GM18519 (cell line): ENCODE measurements around the gene CXADR.
"Not testable (repeated sequence)": the region's sequence is repeated elsewhere in the genome, so short reads cannot be mapped to it uniquely, and the experiment has no call there.

Source experiments
- ATAC-seq: cut with Tn5 transposase; IDR thresholded peaks from one replicate; pipeline ENCODE4 v1.9.1; 2021; ENCODE audit warnings: mild to moderate bottlenecking, moderate library complexity; ENCODE audit not compliant: unreplicated experiment, low FRiP score

The CXADR gene

DNA sequence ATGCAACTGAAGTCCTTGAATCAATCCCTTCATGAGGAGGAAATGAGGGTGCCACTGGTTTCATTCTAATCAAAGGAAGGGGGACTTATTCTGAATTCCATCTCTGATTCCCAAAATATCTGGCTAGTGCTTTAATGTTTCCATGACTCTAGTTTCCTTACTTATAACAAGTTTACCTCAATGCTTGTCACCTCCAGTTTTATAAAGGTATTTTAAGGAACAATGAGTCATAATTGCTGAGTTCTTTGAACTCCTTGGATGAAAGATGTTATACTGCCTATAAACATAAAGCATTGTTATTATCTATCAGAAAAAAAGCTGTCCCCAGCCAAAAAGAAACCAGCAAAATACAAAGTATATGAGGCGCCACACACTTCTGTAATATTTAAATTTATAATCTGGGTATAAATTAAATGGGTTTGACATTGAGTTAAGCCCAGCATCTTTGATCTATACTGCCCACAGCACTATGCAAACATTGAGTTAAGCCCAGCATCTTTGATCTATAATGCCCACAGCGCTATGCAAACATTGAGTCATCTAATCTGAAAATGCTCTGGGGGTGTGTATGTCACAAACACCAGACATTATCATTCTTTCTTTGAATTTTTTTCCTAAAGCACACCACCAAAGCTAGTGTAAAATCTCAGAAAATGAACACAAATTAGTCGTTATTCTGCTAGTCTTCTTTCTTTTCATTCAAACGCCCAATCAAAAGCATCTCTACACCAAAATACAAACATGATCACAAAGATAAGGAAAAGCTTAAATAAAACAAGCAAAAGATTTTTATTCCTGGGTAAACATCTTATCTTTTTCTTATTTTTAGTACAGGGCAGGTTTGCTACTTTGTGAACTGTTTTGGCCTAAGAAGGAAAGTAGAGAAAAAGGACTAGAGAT is 11.5 kb upstream of the CXADR start:
- ATAC-seq: no peak

DNA sequence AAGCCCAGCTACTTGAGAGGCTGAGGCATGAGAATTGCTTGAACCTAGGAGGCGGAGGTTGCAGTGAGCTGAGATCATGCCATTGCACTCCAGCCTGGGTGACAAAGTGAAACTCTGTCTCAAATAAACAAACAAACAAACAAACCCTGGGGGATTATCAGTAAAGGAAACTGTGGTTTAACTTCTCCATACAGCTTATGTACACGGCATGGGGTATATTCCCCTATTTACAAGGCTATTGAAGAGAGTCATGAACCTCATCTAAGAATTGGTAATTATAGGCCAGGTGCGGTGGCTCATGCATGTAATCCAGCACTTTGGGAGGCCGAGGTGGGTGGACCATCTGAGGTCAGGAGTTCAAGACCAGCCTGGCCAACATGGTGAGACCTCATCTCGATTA is 9.9 kb upstream of the CXADR start:
- not testable (repeated sequence) for ATAC-seq

DNA sequence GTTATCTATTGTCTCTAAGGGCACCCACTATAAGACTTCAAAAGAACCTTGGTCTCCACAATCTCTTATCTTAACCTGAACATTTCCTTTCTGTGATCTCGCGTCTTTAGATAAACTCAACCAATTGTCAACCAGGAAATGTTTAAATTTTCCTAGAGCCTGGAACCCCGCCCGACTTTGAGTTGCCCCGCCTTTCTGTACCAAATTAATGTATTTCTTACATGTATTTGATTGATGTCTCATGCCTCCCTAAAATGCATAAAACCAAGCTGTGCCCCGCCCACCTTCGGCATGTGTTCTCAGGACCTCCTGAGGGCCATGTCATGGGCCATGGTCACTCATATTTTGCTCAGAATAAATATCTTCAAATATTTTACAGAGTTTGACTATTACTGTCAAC is 5.9 kb upstream of the CXADR start:
- no peak for ATAC-seq

DNA sequence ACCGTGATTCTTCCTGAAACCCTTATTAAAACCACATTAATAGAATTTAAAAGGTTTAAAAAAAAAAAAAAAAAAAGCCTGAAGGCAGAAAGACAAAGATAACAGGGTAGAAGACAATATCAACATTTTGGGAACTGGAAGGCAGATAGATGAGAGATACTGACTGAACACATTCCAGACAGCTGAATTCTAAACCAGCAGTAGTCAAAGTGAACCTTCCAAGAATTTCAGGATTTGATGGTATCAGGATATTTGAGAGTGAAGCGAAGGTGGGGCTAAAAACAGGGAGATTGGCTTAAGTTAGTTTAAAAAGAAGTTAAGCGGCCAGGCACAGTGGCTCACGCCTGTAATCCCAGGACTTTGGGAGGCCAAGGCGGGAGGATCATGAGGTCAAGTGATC is 5.3 kb upstream of the CXADR start:
- no peak for ATAC-seq

DNA sequence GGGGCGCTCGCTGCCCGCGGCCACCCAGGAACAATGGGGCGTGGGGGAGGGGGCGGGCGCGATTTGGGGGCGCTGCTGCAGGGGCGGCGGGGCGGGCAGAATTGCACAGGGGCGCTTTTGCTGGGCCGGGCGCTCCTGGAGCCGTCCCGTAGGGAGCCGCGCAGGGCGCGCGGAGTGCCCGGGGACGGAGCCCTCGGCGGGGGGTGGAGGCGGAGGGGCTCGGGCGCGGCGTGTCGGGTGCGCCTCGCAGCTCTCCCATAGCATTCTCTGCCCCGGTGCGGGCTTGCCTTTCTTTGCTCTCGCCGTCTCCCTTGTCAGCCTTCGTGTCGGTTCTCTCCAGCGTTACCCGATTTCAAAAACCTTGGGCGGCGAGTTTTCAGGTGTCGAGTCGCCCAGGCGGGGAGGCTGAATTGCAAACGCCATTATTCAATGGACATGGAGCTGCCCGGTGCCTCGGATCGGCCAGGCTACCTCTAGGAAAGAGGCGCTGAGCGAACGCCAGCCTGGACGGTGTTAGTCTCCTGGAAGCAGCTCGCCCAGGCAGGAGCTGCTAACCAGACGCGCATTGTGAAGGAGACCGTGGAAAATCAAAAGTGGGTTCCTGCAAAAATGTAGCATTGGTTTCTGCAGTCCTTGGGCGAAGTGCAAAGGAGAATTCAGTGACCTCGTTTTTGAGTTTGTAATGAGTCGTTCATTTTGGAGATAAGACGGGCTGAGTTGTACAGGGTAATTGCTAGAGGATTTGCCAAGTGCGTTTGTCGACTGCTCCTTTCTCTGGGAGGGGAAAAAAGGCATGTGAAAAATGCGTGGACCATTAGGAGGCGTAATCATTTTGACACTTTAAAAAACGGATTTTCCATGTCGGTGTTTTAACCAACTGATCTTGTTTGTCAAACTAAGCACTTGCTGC is 626 bp downstream of the CXADR start:
- ATAC-seq: peak; percentile 7

DNA sequence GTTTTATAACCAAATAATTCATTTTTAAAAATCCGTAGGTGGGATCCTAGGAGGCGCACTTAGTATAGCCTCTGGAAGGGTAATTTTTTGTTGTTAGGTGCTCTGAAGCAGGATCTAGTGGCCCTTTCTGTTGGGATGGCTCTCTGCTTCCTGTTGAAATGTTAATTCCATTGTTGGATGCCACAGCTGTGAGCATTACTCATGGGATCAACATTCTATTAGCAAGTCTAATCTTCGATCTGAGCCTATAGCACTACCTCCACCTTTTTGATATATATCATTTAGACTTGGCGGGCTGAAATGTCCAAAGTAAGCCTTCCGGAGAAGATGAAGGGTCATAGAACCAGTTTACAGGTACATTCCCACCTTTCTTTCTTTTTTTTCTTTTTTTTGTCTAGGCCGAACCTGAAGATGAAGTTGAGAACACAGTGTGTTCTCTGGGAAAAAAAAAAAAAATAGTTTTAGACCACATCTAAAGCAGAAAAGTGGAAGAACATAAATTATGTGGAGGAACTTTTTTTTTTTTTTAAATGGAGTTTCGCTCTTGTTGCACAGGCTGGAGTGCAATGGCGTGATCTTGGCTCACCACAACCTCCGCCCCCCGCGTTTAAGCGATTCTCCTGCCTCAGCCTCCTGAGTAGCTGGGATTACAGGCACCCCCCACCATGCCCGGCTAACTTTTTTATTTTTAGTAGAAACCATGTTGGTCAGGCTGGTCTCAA is 1.4 kb downstream of the CXADR start:
- no peak for ATAC-seq

DNA sequence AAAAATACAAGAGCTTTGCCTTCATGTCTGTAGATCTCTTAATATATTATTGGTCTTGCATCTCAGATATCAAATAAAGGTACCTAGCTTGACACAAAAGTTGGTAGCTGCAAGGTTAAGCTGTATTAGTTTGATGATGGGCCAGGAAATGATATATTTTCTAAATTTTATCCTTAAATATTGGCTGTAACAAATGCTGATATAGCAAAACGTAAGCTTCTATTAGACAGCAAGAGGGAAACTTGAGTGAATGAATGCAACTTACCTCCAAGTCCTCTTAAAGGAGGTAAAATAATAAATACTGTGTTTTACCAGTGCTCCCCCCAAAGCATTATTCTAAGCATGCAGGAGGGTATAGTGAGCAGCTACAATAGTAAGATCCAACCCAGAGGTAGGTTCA is 4.2 kb downstream of the CXADR start:
- ATAC-seq: not testable (repeated sequence)

DNA sequence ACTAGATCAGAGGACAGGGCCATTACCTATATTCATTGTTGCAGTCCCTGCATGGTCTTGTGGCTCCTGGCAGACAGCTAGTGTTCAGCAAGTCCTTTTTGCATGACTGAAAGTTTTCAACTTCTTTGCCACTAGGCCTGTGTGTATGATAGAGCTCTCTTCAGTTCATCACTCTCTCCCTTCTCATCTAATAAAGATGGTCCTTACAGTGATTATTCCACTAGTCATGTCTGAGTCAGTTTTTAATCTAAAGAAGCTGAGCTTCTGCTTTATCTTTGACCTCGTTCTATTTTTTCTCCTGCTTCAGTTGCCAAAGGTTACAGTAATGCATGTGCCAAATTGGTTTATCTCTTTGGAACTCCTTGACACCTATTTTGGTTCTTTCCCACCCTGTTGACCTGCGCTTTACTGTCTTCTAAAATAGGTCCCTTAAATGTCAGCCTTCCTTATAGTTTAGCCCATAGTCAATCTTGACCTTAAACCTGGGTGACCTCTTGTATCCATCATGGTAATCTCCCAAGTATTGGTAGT is 6.4 kb downstream of the CXADR start:
- no peak for ATAC-seq

DNA sequence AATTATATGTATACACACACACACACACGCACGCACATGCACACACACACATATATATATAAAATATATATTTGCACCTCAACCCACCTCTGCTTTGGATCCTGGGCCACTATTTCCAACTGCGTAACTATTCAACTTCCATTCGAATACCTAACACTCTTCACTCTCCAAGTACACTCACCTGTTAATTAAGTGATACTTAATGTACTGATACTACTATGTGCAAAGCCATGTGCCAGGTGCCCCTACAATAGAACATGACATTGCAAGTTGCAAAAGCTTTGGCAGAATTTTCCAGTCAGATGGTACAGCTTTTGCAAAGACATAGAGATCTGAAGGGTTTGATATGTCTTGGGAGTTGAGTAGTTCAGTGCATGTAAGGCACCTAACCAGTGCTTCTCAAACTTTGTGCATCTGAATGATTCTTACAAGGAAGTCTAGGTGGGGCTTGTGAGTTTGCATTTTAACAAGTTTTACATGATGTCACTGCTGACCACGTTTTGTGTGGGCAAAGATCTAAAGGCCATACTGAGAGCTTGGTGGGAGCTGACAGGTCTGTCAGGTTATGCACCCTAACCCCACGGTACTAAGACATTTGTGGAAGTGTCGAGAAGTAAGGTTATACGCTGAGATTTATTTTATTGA is 7.2 kb downstream of the CXADR start:
- ATAC-seq: no peak

DNA sequence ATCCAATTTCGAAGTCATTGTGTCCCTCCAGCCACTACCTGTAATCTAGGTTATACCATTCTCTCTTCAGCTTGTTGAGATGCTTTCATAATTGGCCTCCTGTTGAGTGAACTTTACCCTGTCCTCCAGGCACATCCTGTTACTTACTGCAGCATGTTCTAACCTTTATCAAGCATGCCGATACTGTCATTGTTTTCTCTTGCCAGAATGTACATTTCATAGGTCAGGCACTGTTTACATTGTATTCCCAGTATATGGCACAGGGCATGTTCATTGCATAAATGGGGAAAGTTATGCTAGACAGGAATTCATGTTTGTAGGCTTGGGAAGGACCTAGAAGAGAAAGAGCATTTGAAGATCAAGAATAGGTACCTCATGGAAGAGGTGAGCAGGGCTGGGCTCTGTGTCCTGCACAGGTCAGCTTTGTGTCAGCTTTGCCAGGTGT is 10.2 kb downstream of the CXADR start:
- no peak for ATAC-seq

DNA sequence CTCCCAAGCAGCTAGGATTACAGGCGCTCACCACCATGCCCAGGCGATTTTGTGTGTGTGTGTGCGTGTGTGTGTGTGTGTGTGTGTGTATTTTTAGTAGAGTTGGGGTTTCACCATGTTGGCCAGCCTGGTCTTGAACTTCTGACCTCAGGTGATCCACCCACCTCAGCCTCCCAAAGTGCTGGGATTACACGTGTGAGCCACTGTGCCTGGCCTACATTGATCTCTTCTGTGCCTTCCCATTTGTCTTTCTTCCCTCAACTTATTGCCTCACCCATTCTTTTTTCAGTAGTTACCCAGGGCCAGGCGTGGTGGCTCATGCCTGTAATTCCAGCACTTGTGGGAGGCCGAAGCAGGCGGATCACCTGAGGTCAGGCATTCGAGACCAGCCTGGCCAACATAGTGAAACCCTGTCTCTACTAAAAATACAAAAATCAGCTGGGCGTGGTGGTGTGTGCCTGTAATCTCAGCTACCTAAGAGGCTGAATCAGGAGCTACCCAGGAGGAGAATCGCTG is 11.2 kb downstream of the CXADR start:
- ATAC-seq: not testable (repeated sequence)

DNA sequence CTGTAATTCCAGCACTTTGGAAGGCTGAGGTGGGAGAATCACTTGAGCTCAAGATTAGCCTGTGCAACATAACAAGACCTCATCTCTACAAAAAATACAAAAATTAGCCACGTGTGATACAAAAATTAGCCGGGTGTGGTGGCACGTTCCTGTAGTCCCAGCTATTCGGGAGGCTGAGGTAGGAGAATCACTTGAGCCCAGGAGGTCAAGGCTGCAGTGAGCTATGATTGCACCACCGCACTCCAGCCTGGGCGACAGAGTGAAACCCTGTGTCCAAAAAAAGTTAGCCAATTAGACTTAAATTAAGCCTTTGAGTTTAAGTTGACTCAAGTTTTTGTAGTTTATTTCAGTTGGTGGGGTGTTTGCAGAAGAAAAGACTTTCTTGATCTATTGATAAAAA is 11.8 kb downstream of the CXADR start:
- no peak for ATAC-seq

DNA sequence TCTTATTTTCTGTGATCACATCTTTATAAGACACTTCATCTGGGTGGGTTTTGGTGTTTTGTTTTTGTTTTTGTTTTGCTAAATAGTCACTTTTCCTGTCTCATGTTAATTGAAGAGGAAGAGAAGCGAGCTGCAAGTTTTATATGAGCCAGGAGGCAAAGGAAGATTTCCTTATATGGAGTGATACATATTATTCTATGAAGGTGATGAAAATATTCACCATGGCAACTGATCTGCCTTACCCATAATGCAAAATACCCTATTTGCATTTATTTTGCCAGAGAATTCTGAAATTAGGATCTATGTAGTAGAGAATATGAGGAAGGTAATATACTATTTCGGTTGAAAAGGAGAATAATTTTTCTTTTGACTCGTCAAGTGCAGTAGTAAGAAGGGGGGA is 13.9 kb downstream of the CXADR start:
- ATAC-seq: no peak

DNA sequence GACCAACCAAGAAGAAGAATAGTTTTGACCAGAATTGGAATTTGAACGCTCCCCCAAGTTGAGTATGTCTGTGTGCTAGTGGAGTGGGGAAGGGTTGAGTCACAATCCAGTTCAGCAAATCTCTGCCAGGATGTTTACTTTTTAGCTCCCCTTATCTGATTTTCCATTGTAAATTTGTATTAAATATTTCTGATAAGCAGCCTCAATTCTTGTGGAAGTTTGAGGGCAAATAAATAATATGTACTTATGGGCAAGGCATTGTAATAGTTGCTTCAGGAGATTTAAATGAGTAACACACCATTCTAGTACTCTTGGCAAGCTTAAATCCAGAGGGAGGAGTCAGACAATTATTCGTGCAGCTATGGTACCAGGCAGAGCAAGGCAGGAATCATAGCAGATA is 14.4 kb downstream of the CXADR start:
- ATAC-seq: no peak

DNA sequence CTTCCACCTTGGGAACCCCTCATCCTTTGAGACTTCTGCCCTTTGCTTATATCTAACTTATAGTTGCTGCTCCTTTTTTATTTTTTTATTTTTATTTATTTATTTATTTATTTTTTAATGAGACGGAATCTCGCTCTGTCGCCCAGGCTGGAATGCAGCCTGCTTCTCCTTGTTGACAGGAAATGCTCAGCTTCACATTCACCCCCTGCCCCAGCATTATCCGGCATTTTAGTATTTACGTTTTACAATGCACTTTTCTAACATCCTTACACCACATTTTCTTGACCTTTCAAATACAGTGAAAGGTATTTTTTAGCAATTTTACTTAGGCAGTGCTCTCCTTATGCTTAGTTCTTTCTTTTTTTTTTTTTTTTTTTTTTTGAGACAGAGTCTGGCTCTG is 14.9 kb downstream of the CXADR start:
- no peak for ATAC-seq

DNA sequence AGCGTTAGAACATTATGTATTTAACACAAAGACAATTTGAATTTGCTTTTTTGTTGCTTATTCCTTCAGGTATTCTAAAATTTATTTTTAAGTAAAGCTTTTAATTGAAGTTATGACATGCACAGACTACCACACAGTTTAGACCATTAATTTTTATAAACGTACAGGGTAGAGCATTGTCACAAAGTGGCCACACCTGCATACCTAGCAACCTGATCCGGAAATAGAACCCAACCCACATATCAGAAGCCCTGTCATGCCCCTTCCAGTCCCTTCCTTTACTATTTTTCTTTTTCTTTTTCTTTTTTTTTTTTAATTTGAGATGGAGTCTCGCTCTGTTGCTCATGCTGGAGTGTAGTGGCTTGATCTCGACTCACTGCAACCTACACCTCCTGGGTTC is 16.8 kb downstream of the CXADR start:
- no peak for ATAC-seq

DNA sequence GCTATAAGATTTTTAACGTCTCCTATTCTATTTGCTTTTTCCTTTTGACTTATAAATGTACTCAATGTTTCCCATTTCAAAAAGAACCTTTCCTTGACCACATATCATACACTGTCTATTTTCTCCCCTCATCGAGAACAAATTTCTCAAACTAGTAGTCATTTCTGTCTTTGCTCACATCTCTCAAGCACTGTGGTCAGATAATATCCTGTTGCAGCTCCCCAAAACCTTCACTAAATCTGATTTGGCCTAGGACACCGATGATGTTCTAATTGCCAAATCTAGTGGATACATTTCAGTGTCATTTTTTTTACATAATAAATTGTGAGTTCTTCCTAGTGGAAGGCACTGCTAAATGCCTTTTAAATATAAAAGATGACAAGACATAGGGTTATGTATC is 19.4 kb downstream of the CXADR start:
- ATAC-seq: no peak

DNA sequence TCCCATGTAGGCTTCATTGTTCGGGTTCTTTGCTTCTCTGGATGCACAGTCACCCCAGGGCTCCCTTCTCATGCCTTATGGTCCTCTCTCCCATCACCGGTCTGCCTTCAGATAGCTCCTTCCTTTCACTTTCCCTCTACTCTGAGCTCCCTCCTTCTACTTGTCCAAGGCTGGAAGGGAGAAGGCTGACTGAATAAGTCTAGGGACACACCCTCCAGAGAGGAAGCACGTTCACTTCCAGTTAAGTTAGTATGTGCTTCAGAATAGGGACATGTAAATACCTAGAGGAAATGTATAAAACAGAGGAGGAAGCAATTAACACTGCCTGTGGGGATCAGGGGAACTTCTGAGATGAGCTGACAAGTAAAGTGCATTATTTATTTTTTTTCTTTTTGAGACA is 23.5 kb downstream of the CXADR start:
- no peak for ATAC-seq

DNA sequence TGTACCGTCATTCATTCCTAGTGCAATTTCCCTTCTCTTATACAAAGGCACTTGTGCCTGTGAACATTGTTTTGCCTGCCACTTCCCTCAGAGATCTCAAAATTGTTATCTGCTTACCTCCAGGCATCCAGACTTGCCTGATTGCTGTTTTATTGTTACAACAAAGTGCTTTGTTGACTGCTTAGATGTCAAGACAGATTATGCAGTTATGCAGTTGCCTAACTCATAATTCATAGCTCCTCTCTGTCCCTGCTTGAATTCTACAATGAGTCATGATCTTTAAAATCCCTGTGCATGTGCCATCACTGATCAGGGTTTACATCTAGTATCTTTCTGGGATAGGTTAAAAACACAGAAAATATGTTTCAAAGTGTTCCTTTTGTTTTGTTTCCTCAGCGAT is 24.5 kb downstream of the CXADR start:
- ATAC-seq: no peak

DNA sequence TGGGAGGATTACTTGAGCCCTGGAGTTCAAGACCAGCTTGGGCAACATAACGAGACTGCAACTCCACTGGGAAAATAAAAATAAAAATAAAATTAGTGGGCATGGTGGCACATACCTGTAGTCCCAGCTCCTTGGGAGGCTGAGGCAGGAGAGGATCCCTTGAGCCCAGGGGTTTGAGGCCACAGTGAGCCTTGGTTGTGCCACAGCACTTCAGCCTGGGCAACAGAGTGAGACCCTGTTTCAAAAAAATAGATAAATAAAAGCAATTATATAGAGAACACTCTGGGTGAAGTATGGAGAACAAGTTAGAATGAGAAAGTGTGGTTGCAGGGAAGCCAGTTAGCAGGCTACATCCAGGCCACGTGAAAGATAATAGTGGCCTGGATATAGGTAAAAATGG is 25.7 kb downstream of the CXADR start:
- ATAC-seq: no peak
